Hepatic stellate cell (primary cell): ENCODE measurements around the gene TMPRSS9.
A peak's percentile ranks its signal among the peaks of the same experiment; 100 is the strongest.

ENCODE experiments used
- DNase-seq: peaks from one replicate; pipeline ENCODE4 v3.0.0; 2011; ENCODE audit warnings: low spot score

The TMPRSS9 gene

DNA sequence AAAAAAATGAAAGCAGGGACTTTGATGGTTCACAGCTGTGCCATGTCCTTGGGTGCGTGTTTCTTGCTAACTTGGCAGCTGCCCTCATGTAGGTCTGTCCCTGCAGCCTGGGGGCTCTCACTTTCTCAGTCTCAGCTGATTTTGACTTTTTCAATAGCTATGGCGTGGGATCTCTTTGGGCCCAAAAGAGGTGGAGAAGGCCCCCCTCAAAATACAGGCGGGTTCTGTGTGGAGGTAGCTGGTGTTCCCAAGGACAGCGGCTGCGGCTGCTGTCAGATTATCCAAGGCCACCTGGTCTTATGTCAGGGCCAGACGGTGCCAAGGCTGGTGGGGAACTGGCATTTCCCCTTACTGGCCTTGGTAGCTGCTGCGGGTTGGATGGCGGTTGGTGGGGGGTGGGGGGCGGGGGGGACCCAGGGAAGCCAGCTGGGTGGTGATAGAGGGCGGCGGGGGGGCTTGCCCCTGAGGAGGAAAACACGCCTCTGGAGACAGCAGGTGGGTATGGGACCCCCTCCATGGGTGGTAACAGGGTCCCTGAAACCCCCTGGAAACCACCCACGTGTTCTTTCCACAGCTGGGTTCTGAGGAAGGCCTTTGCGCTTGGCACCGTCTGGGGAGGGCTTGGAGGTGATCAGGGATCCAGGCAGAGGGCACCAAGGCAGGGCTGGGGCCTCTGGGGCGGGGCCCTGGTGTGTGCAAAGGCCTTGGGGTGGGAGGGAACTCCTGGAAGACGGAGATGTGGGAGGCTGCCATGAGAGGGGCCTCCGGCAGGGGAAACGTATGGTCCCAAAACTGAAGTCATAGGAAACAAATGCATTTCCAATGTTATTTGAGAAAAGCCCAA is 63.2 kb downstream of the TMPRSS9 start:
- no peak for DNase-seq

DNA sequence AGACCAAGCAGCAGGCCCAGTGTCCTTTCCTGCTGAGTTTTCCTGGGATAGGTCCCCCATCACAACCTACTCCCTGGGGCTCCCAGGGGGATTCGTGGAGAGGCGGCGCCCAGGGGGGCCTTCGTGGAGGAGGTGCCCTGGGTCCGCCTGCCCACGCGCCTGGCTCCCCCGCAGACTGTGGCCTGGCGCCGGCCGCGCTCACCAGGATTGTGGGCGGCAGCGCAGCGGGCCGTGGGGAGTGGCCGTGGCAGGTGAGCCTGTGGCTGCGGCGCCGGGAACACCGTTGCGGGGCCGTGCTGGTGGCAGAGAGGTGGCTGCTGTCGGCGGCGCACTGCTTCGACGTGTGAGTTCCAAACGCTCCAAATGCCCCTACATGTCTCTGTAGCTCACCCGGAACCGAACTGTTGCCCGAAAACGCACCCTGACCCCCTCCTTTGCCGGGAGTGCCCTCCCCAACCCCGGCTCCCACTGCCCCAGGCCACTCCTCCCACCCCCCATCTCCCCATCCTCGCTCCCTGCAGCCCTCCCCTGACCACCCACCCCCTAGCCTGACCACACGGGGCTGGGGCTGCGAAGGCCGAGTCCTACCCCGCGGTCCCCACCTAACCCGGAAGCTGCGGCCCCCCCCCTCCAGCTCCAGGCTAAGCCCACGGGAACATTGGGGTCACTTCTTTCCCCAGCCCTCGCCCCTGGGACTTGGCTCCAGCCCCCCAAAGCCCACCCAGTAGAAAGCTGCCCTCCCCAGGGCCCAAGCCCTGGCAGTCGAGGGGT is 64.0 kb downstream of the TMPRSS9 start:
- no peak for DNase-seq

DNA sequence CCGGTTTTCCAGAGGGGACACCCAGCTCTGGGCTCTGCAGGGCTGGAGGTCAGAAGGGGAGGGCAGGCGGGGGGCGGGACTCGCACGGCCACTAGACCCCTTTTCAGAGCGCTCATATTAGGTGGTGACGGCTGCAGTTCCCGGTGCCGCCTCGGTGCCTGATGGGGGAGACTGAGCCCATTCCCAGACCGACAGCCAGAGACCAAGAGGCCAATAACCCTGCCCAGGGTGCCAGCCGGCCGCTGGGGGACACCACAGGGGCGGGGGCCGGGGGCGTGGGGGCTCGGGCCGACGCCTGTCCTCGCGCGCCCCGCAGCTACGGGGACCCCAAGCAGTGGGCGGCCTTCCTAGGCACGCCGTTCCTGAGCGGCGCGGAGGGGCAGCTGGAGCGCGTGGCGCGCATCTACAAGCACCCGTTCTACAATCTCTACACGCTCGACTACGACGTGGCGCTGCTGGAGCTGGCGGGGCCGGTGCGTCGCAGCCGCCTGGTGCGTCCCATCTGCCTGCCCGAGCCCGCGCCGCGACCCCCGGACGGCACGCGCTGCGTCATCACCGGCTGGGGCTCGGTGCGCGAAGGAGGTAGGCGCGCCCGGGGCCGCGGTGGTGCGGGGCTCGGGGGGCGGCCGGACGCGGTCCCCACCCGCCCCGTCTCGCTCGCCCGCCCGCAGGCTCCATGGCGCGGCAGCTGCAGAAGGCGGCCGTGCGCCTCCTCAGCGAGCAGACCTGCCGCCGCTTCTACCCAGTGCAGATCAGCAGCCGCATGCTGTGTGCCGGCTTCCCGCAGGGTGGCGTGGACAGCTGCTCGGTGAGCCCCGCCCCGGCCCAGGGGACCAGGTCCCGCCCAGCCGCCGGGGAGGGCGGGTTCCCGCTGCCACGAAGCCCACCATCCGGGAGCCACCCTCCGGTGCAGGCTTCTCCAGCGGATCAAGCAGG is 64.9 kb downstream of the TMPRSS9 start:
- peak; percentile 56 for DNase-seq

DNA sequence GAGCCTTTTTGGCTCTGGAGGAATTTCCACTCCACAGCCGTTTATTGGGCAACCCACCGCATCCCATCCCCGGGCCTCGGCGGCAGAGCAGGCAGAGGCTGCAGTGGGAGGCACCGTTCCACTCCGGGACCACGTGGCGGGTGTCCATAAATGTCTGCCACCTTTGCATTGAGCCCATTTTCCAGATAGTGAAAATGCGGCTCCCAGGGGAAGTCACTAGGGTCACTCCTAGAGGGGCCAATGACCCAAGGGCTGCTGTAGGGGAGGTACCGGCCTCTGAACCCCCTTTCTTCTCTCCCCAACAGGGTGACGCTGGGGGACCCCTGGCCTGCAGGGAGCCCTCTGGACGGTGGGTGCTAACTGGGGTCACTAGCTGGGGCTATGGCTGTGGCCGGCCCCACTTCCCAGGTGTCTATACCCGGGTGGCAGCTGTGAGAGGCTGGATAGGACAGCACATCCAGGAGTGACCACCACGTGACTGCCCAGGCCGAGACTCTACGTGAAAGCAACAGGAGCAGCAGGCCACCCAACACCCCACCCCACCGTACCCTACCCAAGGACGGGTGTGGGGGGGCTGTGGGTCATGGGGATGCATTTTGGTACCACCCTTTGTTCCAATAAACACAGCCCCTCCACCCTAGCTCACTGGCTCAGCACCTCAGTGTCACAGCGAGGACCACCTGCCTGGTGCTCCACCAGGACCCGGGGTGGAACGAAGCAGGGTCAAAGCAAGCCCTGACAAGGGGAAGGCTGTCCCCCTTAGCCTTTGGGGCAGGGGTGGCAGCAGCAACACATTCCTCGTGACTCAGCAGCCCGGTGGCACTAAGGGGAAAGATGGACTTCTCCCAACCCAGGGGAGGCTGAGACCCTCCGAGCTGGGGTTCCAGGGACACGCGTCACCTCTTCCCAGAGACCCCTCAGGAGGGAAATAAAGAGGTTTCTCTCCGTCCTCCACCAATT is 65.8 kb downstream of the TMPRSS9 start:
- DNase-seq, result no peak

DNA sequence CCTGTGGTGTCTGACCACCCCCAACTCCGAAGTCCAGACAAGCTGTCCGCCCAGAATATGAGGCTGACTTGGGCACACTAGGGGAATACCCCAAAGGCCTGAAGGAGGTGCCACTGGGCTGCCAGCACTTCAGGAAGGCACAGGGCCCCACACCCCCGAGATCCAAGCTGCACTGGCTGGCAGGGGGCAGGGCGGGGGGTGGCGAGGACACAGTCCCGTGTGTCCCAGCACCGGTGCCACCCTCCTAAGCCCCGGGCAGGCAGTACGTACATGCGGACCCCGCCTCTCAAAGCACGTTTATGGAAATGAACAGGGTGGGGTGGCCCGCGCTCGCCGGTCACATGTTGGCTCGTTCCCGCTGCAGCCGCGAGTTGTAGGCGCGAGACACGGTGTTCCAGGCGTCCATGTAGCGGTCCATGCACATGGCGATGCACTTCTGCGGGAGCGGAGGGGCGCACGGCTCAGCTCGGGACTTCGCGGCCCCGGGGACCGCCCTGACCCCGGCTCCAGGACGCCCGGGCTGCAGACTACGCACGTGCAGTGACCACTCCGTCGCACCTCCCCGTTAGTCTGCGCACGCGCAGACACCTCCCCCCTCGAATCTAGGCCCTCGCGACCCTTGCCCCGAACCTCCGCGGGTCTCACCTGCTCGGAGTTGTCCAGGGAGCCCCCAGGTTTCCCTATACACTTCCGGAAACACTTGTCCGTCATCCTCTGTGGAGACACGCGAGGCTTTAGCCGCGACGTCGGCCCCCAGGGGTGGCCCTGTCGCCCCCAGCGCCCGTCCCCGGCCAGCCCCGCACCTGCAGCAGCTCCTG is 66.8 kb downstream of the TMPRSS9 start:
- peak; percentile 82 for DNase-seq

DNA sequence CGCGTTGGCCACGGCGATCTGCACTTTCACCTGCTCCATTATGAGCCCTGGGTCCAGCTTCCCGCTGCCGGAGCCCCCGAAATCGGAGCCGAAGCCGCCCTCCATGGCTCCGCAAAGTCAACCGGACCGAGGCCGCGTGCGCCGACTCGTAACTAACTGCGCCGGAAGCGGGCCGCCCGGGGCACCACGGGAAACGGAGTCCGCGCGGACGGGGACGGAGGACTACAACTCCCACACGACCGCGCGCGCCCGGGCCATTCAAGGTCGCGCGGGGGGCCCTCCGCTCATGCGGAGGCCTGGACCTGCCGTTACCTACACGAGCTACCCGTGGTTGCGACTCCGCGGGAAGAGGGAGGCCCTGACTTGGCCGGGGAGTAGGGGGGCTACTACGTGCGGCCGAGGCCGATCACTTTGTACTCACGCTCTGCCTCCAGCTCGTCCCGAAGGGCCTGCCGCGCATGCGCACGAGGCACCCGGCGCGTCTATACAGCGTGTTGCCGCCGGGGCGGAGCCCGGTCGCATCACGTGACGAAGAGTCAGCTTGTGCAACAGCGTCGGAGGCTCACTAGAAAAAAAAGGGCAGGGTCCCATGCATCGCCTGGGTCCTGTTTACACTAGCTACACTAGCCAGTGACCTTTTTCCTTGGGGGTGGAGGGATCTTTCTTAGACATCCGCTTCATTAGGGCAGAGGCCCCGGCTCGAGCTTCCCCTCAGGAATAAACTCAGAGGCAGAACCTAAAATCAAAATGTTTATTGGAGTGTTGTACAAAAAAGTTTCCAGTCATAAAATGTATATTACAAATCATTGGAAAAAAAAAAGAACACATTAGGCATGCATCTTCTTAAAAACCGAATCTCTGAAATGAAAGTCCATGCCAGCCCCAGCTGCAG is 67.6 kb downstream of the TMPRSS9 start, which contains the start of gene TIMM13:
Gene TIMM13, minus strand, starts transcription at position 158 of the 892 bp plus-strand sequence. Its CDS starts 53 bp downstream, at position 105.
- DNase-seq, result peak; percentile 99

DNA sequence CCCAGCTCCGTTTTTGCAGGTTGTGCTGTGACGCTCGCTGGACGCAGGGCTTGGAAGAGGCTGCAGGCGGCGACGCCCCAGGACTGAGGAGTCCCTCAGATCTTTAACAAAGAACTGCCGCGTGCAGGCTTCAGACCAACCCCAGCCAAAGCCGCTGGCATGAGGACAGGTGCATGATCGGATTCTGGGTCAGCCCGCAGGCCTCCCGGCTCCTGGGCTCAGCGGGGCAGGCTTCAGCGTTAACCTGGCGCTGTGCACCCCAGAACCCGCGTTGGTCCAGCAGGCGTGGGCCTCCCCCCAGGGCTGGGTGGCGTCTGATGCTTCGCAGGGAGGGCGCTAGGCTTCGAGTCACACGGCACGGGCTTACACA is 68.2 kb downstream of the TMPRSS9 start:
- DNase-seq, result no peak

DNA sequence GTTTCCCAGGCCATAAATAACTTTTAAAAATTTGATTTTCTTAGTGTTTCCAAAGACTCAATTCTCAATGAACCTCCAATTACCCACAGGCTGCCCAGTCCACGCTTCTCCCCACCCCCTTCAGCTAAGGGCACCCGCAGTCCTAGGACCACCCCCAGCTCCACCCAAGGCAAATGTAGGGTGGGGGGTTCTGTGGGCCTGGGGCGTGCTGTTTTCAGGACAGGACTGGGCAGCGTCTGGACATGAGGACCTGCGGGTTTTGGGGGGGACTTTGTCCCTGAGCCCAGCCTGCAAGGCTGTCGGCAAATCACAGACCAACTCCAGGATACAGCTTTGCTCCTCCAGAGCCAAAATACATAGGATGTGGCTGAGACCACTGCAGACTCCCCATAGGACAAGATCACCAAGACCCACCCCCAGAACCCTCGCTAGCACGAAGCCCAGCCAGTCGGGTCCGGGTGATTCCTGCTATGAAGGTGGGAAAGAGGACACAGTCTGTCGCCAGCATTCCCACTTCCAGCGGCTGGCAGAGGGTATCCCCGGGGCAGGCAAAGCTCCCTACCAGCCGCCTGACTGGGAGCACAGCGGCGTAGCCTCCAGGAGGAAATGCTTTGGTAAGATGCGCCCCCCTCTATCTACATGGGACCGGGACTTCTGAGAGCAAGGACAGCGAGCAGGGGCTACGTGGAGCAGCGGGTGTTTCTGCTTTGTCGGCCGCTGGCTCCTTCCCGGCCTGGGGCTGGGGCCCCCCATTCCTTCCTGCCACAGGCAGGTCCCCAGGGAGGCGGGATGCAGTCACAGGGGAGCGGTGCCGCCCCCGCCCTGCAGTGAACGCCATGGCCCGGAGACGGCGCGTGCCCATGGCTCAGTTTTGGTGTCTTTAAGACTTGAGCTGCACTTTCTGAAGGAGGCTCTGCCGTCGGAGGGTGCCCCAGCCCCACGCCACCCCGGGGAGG is 69.0 kb downstream of the TMPRSS9 start:
- no peak for DNase-seq

DNA sequence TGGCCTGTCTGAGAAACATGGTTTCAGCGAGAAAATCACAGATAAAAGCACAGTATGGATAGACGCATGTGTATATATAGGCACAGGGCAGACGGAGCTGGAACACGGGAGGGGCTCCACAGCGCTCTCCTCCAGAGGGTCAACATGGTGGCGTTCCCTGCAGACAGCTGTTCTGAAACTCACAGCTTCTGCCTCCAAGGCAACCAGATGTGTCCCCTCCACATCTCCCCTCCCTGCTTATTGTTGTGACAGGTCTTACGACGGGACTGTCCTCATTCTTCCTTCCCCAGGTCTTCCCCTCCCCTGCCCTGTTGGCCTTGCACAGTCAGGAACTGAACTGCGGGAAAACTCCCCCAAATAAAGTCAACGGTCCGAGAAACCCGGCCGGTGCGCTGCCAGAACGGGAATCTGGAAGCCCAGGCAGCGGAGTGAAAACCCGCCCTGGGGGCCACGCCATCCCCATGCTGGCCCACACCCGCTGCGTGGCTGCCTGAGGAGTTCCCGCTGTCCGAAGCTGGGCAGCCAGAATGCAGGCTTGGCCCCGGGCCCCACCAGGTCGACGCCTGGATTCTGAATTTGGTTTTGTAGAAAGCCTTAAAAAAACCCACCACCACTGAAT is 70.0 kb downstream of the TMPRSS9 start:
- DNase-seq, result no peak

DNA sequence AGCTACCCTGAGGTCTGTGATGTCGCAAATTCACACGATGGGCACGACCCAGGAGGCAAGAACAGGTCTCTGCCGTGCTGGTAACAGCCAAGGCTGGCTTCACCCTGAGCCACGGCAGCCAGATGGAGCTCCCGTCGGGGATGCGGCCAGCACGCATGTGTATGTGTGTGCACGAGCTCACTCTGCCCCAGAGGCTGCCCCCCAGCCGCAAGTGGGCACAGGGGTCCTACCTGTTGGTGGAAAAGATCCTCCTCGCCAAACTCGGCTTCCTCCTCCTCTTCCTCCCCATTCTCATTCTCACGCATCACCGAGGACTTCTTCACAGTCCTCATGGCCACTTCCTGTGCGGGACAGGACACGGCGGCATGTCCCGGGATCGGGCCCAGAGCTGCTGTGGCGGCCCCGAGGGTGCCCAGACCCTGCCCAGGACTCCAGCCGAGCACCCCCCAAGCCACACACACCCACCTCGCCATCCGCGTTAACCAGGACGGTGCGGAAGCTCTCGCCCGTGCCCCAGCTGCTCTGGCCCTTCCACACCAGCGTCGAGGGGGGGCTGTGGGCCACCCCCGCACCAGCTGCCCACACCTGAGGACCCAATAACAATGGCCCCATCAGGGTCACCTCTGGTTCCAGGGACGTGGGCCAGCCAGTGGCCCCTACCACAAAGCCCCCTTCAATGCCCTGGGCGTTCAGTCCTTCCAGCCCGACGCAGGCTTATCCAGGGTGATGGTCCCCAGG is 71.4 kb downstream of the TMPRSS9 start:
- DNase-seq, result no peak

DNA sequence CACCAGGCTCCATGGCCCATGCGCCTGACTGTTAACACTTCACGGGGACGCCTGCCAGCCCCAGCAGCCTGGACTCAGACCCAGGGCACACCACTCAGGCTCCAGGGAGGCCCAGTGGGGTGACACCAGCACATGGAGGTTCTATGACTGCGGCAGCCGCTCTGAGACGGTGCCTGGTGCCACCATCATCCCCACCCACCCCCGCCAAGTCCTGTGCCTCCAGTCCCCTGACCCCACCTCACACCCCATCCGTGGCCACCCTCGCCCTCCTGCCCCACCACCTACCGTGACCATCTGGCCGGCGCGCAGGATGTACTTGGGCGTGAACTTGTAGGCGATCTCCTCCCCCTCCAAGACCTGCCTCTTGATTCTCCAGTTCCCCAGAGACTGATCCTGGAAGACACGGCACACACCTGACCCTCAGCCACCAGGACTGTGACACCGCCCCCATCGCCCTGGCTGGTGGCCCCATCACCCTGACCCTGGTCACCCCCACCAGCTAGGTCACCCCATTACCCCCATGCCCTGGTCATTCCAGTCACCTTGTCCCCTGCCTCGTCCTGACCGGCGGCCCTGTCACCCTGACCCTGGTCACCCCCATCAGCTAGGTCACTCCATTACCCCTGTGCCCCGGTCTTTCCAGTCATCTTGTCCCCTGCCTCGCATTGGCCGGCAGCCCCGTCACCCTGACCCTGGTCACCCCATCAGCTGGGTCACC is 72.2 kb downstream of the TMPRSS9 start:
- DNase-seq, result no peak

DNA sequence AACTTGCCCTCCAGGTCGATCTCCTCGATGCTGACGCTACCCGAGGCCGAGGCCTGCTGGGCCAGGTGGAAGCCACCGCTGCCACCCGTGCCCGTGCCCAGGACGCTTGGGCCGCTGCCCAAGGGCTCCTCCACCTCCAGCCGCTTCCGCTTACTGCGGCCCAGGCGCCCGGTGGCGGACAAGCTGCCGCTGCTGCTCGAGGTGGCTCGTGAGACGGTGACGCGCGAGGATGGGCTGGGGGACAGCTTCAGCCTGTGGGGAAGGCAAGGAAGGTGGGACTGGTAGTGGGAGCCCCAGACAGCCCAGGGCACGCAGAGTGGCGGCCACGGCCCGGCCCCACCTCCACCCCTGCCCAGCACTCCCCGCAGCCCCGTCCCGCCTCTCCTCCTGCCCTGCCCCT is 73.8 kb downstream of the TMPRSS9 start:
- no peak for DNase-seq

DNA sequence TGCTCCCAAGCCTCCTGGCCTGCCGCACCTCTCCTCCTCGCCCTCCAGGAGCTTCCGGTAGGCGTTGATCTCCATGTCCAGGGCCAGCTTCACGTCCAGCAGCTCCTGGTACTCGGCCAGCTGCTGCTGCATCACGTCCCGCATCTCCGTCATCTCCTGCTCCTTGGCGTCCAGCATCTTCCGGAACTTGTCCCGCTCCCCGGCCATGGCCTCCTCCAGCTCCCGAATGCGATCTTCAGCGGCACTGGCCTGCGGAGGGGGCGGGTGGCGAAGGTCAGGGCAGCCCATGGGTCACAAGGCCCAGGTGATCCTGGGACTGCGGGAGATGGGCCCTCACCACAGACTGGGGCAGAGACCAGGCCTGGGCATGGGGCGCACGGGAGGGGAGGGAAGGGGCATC is 74.2 kb downstream of the TMPRSS9 start:
- no peak for DNase-seq

DNA sequence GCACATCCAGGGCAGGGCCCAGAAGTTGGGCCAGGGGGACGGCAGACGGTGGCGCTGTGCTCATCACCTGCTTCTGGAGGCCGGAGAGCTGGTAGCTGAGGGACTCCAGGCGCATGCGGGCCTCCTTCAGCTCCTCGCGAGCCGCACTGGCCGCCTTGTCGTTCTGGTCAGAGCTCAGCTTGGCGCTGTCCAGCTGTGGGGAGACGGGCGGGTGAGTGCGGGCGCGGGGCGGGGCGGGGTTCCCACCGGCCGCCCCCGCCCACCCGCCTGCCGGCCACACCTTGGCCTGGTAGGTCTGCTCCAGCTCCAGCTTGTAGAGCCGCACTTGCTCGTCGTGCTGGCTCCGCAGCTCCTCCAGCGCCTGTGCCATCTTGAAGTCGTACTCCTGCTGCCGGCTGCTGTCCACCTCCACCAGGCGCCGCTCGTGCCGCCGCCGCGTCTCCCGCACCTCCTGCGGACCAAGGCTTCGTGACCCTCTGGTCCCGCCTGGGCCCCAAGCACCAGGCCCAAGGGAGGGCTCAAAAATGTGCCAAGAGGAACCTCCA is 74.7 kb downstream of the TMPRSS9 start:
- DNase-seq, result no peak

DNA sequence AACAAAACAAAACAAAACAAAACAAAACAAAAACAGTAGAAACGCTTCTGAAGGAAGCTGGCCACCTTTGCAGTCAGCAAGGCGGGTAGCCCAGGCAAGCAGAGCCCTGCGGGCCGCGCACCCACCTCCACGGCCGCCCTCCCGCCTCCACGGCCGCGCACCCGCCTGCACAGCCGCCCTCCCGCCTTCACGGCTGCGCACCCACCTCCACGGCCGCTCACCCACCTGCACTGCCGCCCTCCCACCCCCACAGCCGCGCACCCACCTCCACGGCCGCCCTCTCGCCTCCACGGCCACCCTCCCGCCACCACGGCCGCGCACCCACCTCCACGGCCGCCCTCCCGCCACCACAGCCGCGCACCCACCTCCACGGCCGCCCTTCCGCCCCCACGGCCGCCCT is 76.3 kb downstream of the TMPRSS9 start:
- no peak for DNase-seq

DNA sequence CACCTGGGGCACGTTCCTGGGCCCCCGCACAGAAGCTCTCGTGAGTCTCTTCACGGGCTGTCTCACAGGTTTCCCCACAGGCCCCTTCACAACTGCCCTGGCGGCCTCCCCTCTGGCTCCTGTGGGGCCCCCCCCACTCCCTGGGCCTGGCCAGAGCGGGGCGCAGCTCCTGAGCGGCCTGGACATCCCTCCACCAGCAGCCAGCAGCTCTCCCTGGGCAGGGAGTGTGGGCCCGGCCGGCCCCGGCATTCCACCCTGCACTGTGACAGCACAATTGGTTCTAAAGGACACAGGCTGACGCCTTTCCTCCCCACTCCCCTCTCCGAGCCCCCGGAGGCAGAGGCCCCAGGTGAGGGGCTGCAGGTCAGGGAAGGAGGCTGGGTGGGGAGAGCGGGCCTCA is 76.9 kb downstream of the TMPRSS9 start:
- DNase-seq, result no peak
